ENCODE results near the gene CREB3L2. TPM values are rescaled to one million over a fixed set of nuclear protein-coding genes. Genes with fewer than 3 reads are reported as not detected.
"Not testable (repeated sequence)": the region's sequence is repeated elsewhere in the genome, so short reads cannot be mapped to it uniquely, and the experiment has no call there.

CREB3L2 gene
- total and polyA plus RNA-seq, 10 of the 15 experiments (the other 5 are each of a cell fraction or from before 2014, with no cell fraction given): 6.4 to 67.1 (median 26.2) TPM

GRCh38 chr7:137832382-137832781 lies 169.5 kb downstream of the CREB3L2 start:
- in situ Hi-C loops (cut with MboI): no loop called here

GRCh38 chr7:137831555-137831954 lies 170.3 kb downstream of the CREB3L2 start:
- H3K4me1 ChIP-seq (ENCODE audit: control insufficient read depth, insufficient read depth, low read length); RAD21 ChIA-PET (ENCODE audit: unreplicated experiment); H3K4me3 ChIP-seq; intact Hi-C loops (cut with micrococcal nuclease; ENCODE audit: unreplicated experiment); H3K79me2 ChIP-seq (ENCODE audit: control insufficient read depth, insufficient read depth, low read length); ATAC-seq; H3K9ac ChIP-seq (ENCODE audit: control insufficient read depth, insufficient read depth, low read length); H2AFZ ChIP-seq (ENCODE audit: control insufficient read depth, low read depth, low read length); FAIRE-seq; H3K36me3 ChIP-seq (ENCODE audit: control insufficient read depth in 2 of 2, insufficient read depth in 2 of 2, low read length in 1 of 2); H3K4me2 ChIP-seq (ENCODE audit: control insufficient read depth, insufficient read depth); H3K9me3 ChIP-seq (replicated peaks; ENCODE audit: control insufficient read depth, insufficient read depth, low read length); H4K20me1 ChIP-seq (ENCODE audit: control insufficient read depth, insufficient read depth); DNase-seq (ENCODE audit: low read depth, low spot score); H3K27me3 ChIP-seq (replicated peaks in 1 of 2; ENCODE audit: control insufficient read depth in 2 of 2, insufficient read depth in 2 of 2, low read length in 1 of 2); BruUV-seq (replicated peaks); H3K27ac ChIP-seq (ENCODE audit: control insufficient read depth, insufficient read depth); in situ Hi-C loops (cut with MboI): not testable (repeated sequence)
- ChIA-PET CTCF (interaction anchor here (1.2 kb wide), 1 partner anchor 10 kb away, joined by 3 read pairs; no protein-coding TSS in a partner anchor), SMC1A (ENCODE audit: uncharacterized antibody, unreplicated experiment) (interaction anchor here (0.6 to 12.1 kb wide), 4 partner anchors 8 to 58 kb away, joined by 3 to 281 read pairs (median 10); no protein-coding TSS in a partner anchor), POLR2A (interaction anchor here (3.4 kb wide), 1 partner anchor 9 kb away, joined by 9 read pairs; no protein-coding TSS in a partner anchor)
- WGBS (ENCODE audit: insufficient coverage, insufficient replicate concordance, low lambda C conversion rate, missing lambda C conversion rate): 50% methylated on average over 1 of the region's 1 CpG

More at GRCh38 chr7:137832382-137832781, 169.5 kb downstream of the CREB3L2 start:
- WGBS (ENCODE audit: insufficient coverage, insufficient replicate concordance, low lambda C conversion rate, missing lambda C conversion rate): 49% methylated on average over 2 of the region's 2 CpGs
- Histone ChIP-seq H3K27ac (ENCODE audit: control insufficient read depth, insufficient read depth) (no peak overlapping the region), H3K9ac (ENCODE audit: control insufficient read depth, insufficient read depth, low read length) (no peak overlapping the region), H3K4me3 (no peak overlapping the region), H2AFZ (ENCODE audit: control insufficient read depth, low read depth, low read length) (no peak overlapping the region), H3K9me3 (replicated peaks; ENCODE audit: control insufficient read depth, insufficient read depth, low read length) (peaks cover 10% of the 10 kb centered on the region), H4K20me1 (ENCODE audit: control insufficient read depth, insufficient read depth) (no peaks in the 10 kb centered on the region), H3K36me3 (ENCODE audit: control insufficient read depth in 2 of 2, insufficient read depth in 2 of 2, low read length in 1 of 2) (no peaks in the 10 kb centered on the region), H3K4me2 (ENCODE audit: control insufficient read depth, insufficient read depth) (no peak overlapping the region), H3K4me1 (ENCODE audit: control insufficient read depth, insufficient read depth, low read length) (no peaks in the 10 kb centered on the region), H3K27me3 (replicated peaks in 1 of 2; ENCODE audit: control insufficient read depth in 2 of 2, insufficient read depth in 2 of 2, low read length in 1 of 2) (no peaks in the 10 kb centered on the region), H3K79me2 (ENCODE audit: control insufficient read depth, insufficient read depth, low read length) (no peaks in the 10 kb centered on the region)
- ChIA-PET RAD21 (ENCODE audit: unreplicated experiment) (interaction anchor here (0.6 kb wide), 1 partner anchor 427 kb away, joined by 4 read pairs; no protein-coding TSS in a partner anchor), POLR2A (interaction anchor here (3.4 kb wide), 1 partner anchor 8 kb away, joined by 9 read pairs; no protein-coding TSS in a partner anchor), SMC1A (ENCODE audit: uncharacterized antibody, unreplicated experiment) (interaction anchor here (0.6 to 2.7 kb wide), 2 partner anchors 14 to 59 kb away, joined by 3 to 7 read pairs; no protein-coding TSS in a partner anchor), CTCF (interaction anchor here (1.2 kb wide), 1 partner anchor 11 kb away, joined by 3 read pairs; no protein-coding TSS in a partner anchor)
- TF ChIP-seq DPF2 (IDR thresholded peaks at IDR 0.05) (no peak), GABPA (IDR thresholded peaks at IDR 0.05; ENCODE audit: low read depth) (no peak), TCF3 (IDR thresholded peaks at IDR 0.05; ENCODE audit: borderline replicate concordance, insufficient read depth, low read depth, low read length) (no peak), ZNF274 (IDR thresholded peaks at IDR 0.05; ENCODE audit: insufficient read depth, insufficient read length) (no peak), BCL11A (IDR thresholded peaks at IDR 0.05; ENCODE audit: low read depth, low read length) (no peak)
- DNase-seq (ENCODE audit: low read depth, low spot score): no peak
- BruUV-seq (replicated peaks): no TSS peak
- no peak for ATAC-seq
- intact Hi-C loops (cut with micrococcal nuclease; ENCODE audit: unreplicated experiment): no loop called here
- FAIRE-seq: no peak

All from GM12878 (cell line).